ENCODE data around the gene RBP5. TPM values are rescaled to one million over a fixed set of nuclear protein-coding genes. Genes with fewer than 3 reads are reported as not detected.

RBP5 gene
- total RNA-seq, 1 experiment from 2014 or later, result 2.7 TPM

DNA sequence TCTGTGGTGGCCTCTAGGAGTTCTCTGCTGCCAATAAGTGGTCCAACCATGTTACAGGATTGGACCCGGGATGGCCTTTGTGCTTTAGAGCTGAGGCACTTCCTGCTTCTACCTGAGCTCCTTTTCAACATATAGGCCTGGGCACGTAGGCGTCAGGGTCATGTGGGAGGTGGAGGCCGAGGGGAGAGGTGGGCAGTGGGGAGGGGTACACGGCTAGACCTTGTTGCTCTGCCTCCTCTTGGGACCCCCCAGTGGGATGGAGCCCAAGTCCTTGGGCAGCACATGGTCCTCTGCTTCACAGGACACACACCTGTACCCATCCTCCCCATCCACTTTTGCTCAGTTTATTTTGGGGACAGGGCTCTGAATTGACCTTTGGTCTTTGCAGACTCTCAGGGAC, 7.4 kb downstream of the RBP5 start:
- no peak overlapping the region for H3K4me3 Mint-ChIP-seq
- H4K5ac ChIP-seq (ENCODE audit: insufficient read length, low read depth, low read length), result no peak overlapping the region
- no peak overlapping the region for H4K8ac ChIP-seq (replicated peaks; ENCODE audit: insufficient read length, low read depth, low read length)
- no peak overlapping the region for H2AK5ac ChIP-seq (ENCODE audit: insufficient read length, low read length)
- no peak overlapping the region for H2AFZ ChIP-seq (ENCODE audit: low read length)
- H4K91ac ChIP-seq (ENCODE audit: insufficient read length, low read depth, low read length), result no peak overlapping the region
- peaks cover 8% of the 10 kb centered on the region for H3K27me3 Mint-ChIP-seq (ENCODE audit: low read depth)
- TF ChIP-seq, protein P1, sequence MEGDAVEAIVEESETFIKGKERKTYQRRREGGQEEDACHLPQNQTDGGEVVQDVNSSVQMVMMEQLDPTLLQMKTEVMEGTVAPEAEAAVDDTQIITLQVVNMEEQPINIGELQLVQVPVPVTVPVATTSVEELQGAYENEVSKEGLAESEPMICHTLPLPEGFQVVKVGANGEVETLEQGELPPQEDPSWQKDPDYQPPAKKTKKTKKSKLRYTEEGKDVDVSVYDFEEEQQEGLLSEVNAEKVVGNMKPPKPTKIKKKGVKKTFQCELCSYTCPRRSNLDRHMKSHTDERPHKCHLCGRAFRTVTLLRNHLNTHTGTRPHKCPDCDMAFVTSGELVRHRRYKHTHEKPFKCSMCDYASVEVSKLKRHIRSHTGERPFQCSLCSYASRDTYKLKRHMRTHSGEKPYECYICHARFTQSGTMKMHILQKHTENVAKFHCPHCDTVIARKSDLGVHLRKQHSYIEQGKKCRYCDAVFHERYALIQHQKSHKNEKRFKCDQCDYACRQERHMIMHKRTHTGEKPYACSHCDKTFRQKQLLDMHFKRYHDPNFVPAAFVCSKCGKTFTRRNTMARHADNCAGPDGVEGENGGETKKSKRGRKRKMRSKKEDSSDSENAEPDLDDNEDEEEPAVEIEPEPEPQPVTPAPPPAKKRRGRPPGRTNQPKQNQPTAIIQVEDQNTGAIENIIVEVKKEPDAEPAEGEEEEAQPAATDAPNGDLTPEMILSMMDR (conservative IDR thresholded peaks at IDR 0.05), result no peak
- H3K27ac Mint-ChIP-seq, result no peak overlapping the region
- H3K36me3 Mint-ChIP-seq (ENCODE audit: insufficient read depth in 1 of 3, low read depth in 3 of 3), result no peaks in the 10 kb centered on the region; a peak in 1 of 7 replicates
- no peaks in the 10 kb centered on the region for H3K27me3 ChIP-seq (ENCODE audit: insufficient read depth, low read length)
- no peak overlapping the region for H3K56ac ChIP-seq (ENCODE audit: insufficient read length, low read depth, low read length)
- no peak overlapping the region for H2BK12ac ChIP-seq (ENCODE audit: insufficient read length, low read depth, low read length)
- H3K27ac ChIP-seq (ENCODE audit: insufficient read length, low read depth, low read length), result no peak overlapping the region
- H3K14ac ChIP-seq (ENCODE audit: insufficient read depth, low read length), result no peak overlapping the region
- no peaks in the 10 kb centered on the region for H3K9me3 Mint-ChIP-seq
- peaks cover 3 to 11% of the 10 kb centered on the region in 2 experiments; a peak in 3 of 4 replicates for H3K4me1 Mint-ChIP-seq
- no CpG with 5 or more reads among the region's 5 CpGs for WGBS (ENCODE audit: extremely low coverage, insufficient read length, low lambda C conversion rate)
- no peak overlapping the region for H2BK120ac ChIP-seq (ENCODE audit: low read depth, low read length, poor library complexity, severe bottlenecking)
- H3K9me3 ChIP-seq (ENCODE audit: control insufficient read depth, low read depth, low read length), result no peaks in the 10 kb centered on the region
- no peaks in the 10 kb centered on the region for H3K23me2 ChIP-seq (ENCODE audit: insufficient read length, low read depth, low read length, poor library complexity, severe bottlenecking)
- H3K18ac ChIP-seq (ENCODE audit: insufficient read length, low read depth, low read length), result no peak overlapping the region
- no peak overlapping the region for H3T11ph ChIP-seq (ENCODE audit: low read length)
- H3K4me2 ChIP-seq (ENCODE audit: insufficient read depth, insufficient read length, low read length), result no peak overlapping the region
- no peak overlapping the region for H3K9ac ChIP-seq (ENCODE audit: extremely low read depth, insufficient read length, low read length)
- no peaks in the 10 kb centered on the region for H4K20me1 ChIP-seq (ENCODE audit: control insufficient read depth, insufficient read depth, insufficient read length)
- no peak overlapping the region for H2BK15ac ChIP-seq (ENCODE audit: low read depth, low read length)
- no peak overlapping the region for H3K23ac ChIP-seq (ENCODE audit: insufficient read length, low read depth, low read length)
- DNase-seq, result no peak
- no peak overlapping the region for H2BK20ac ChIP-seq (ENCODE audit: low read depth, low read length, poor library complexity, severe bottlenecking)
- H3K4ac ChIP-seq (ENCODE audit: low read depth, low read length), result no peak overlapping the region
- H3K79me2 ChIP-seq (ENCODE audit: insufficient read depth, low read length), result no peaks in the 10 kb centered on the region
- no peaks in the 10 kb centered on the region for H3K4me1 ChIP-seq (ENCODE audit: insufficient read depth, low read length)
- no peaks in the 10 kb centered on the region for H3K79me1 ChIP-seq (ENCODE audit: insufficient read depth, low read depth, low read length, poor library complexity, severe bottlenecking)
- H2BK5ac ChIP-seq (ENCODE audit: insufficient read length, low read length), result no peak overlapping the region
